Ovary (tissue), 1 donor: Measurements from ENCODE around the gene KRTAP1-4.
"Not testable (repeated sequence)": the region's sequence is repeated elsewhere in the genome, so short reads cannot be mapped to it uniquely, and the experiment has no call there.

ENCODE experiments used
- EP300 ChIP-seq: sonication (generic); formaldehyde crosslinking; IDR thresholded peaks from one replicate; pipeline ENCODE4 v1.6.1; 2017; ENCODE audit warnings: antibody characterized with exemption
- POLR2A ChIP-seq: fragments of 450-650 bp; IDR thresholded peaks from one replicate; pipeline ENCODE4 v1.6.1; 2017; ENCODE audit warnings: antibody characterized with exemption, mild to moderate bottlenecking, moderate library complexity

GRCh38 chr17:41034346-41034935 is 4.4 kb upstream of the KRTAP1-4 start, which contains the start of gene KRTAP1-3:
- TF ChIP-seq POLR2A, EP300: not testable (repeated sequence)
